GM12874 (cell line): ENCODE data around the gene DHRS7C.

Experiments
- TF ChIP-seq, protein P1 (sequence below): IDR thresholded peaks from 2 replicates; pipeline ENCODE4 v1.5.1; 2011; ENCODE audit warnings: low read depth, mild to moderate bottlenecking, control low read depth, low read length, moderate library complexity; ENCODE audit not compliant: insufficient read depth

DHRS7C gene

GRCh38 chr17:9817086-9817485, 25.7 kb upstream of the DHRS7C start:
- TF ChIP-seq, protein P1, sequence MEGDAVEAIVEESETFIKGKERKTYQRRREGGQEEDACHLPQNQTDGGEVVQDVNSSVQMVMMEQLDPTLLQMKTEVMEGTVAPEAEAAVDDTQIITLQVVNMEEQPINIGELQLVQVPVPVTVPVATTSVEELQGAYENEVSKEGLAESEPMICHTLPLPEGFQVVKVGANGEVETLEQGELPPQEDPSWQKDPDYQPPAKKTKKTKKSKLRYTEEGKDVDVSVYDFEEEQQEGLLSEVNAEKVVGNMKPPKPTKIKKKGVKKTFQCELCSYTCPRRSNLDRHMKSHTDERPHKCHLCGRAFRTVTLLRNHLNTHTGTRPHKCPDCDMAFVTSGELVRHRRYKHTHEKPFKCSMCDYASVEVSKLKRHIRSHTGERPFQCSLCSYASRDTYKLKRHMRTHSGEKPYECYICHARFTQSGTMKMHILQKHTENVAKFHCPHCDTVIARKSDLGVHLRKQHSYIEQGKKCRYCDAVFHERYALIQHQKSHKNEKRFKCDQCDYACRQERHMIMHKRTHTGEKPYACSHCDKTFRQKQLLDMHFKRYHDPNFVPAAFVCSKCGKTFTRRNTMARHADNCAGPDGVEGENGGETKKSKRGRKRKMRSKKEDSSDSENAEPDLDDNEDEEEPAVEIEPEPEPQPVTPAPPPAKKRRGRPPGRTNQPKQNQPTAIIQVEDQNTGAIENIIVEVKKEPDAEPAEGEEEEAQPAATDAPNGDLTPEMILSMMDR, result no peak

DNA sequence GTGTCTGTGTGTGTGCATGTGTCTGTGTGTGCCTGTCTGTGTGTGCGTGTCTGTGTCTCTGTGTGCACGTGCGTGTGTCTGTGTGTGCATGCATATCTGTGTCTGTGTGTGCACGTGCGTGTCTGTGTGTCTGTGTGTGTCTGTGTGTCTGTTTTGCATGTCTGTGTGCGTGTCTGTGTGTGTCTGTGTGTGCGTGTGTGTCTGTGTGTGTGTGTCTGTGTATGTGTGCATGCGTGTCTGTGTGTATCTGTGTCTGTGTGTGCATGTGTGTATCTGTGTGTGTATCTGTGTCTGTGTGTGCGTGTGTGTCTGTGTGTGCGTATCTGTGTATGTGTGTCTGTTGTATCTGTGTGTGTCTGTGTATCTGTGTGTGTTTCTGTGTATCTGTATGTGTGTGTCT, 25.1 kb upstream of the DHRS7C start:
- TF ChIP-seq, protein P1, result no peak

DNA sequence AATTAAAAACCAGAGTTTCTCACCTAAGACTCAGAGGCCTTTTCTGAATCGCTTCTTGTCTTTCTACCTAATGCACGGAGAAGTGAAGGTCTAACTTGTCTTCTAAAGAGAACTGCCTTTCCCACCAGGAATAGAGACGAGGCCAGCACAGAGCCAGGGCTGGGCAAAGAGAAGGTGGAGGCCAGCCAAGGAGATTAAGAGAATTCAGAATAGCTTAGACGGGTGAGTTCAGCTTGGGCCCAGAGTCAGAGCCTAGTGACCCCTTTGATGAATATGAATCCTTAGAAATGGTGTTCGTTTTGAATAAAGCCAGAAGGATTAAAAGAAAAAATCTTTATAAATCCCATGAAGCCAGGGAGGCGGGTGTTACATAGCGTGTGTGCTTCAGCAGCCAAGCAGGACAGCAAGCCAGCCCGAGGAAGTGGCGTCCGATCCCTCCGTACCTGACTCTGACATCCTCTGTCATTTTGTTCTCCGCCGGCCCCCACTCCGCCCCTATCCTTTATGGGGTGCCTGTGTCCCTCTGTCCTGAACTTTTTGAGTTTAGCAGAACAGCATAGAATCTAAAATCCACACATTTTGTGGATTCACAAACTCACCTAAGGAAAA, 23.0 kb upstream of the DHRS7C start:
- TF ChIP-seq, protein P1, result no peak

DNA sequence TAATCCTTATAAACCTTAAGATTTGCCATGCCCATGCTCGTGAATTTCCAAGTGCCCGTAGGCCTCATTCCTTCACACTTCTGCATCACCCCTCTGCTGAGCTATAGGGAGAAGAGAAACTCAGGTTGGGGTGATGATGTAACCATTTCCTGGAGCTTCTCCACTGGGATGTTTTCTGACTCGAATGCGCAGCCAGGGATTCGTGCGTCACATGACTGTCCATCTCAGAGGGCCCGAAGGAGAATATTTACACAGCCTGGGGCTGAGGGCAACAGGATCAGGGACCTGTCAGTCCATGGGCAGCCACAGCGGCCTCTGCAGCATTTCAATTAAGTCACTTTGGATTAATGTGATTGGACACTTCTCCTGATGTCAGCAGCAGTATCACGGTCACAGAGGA, 21.8 kb upstream of the DHRS7C start:
- TF ChIP-seq, protein P1, result no peak

GRCh38 chr17:9811537-9811936, 20.1 kb upstream of the DHRS7C start:
- TF ChIP-seq, protein P1, result no peak

DNA sequence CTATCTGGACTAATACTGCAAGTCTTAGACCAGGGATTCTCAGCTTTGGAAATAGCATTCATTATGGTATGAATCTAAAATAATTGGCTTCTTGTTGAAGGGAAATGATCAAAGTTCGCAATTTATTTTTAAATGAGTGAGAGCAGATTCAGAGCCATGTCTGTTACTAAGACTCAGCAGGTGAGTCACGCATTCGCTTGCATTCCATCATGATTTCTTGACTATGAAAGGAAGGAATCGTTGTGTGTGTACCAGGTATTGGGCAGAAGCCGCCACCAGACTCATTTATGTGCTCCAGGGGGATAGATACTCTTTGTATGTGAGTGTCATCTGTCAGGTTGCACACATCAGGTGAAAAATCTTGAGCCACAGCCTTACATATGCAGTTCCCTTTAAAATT, 19.7 kb upstream of the DHRS7C start:
- TF ChIP-seq, protein P1, result no peak

- TF ChIP-seq, protein P1, result no peak
These were observed 18.9 kb upstream of the DHRS7C start for GRCh38 chr17:9810100-9810949.
